ENCODE measurements around the gene MOCS3.
A peak's percentile ranks its signal among the peaks of the same experiment; 100 is the strongest.
"Not testable (repeated sequence)": the region's sequence is repeated elsewhere in the genome, so short reads cannot be mapped to it uniquely, and the experiment has no call there.

Gene MOCS3

GRCh38 chr20:50932691-50933280 lies 25.8 kb upstream of the MOCS3 start:
- DNase-seq: no peak

- DNase-seq: no peak
Observed at GRCh38 chr20:50933589-50933988, 25.0 kb upstream of the MOCS3 start.

GRCh38 chr20:50943069-50943468 lies 15.5 kb upstream of the MOCS3 start:
- no peak for DNase-seq

- DNase-seq: no peak
Observed at GRCh38 chr20:50948132-50948785, 10.4 kb upstream of the MOCS3 start.

GRCh38 chr20:50953196-50953595 lies 5.4 kb upstream of the MOCS3 start:
- DNase-seq: no peak

DNA sequence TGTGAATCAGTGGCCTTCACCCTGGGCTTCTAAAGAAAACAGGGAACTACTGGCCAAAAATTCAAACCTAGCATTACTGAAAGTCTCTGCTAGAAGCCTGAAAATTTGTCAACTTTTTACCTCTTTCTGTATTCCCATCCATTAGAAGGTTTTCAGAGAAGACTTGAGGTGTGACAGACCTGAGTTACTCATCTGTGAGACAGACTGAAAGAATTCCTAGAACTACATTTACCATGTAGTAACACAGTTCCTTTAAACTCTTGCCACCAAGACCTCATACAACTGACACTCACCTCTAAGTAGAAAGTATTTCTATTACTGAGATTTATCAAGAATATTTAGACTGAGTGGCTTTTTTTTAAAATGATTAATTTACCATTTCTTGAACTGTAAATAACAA lies 4.8 kb upstream of the MOCS3 start:
- no peak for DNase-seq

GRCh38 chr20:50957276-50957675 lies 1.3 kb upstream of the MOCS3 start:
- no peak for DNase-seq

GRCh38 chr20:50957798-50958614 lies 612 bp upstream of the MOCS3 start, which contains the start of gene DPM1:
TSS of gene DPM1 (minus strand) at chr20:50958532. CDS start at chr20:50958523, 9 bp downstream.
- peak; percentile 91 for DNase-seq

GRCh38 chr20:50959543-50960126 lies 1.0 kb downstream of the MOCS3 start:
- no peak for DNase-seq

DNA sequence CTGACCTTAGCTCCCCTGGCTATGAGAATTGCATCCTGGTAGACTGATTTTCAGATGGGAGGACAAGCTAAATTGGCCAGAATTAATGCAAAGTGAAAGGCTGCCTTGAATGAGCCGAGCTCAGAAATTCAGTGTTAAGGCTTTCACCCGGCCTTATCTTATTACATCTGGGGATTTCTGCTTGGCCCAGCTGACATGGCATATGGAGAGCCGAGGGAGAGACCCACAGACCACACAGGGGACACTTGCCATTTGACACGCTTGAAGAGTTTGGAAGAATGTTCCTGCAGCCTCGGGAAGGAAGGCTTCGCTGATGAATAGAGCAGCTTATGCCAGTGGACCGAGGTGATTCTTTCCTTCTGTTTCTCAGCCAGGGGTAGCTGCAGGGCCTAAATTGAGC lies 9.0 kb downstream of the MOCS3 start:
- no peak for DNase-seq

DNA sequence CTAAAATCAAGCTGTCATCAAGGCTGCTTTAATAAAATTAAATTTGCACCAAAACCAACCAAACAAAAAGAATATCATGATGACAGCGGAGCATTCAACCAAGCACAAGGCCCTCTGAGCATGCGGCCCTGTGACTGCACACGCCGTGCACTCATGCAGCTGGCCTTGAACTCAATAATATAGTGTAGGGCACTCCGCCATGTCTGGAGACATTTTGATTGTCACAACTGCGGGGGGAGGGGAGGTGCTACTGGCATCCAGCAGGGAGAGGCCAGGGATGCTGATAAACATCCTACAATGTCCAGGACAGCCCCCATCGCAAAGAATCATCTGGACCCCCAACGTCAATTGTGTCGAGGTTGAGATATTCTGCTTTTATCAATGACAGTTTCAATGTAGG lies 9.7 kb downstream of the MOCS3 start:
- DNase-seq: no peak

GRCh38 chr20:50969435-50969834 lies 10.8 kb downstream of the MOCS3 start:
- no peak for DNase-seq

- no peak for DNase-seq
Observed at GRCh38 chr20:50969912-50970311, 11.3 kb downstream of the MOCS3 start.

DNA sequence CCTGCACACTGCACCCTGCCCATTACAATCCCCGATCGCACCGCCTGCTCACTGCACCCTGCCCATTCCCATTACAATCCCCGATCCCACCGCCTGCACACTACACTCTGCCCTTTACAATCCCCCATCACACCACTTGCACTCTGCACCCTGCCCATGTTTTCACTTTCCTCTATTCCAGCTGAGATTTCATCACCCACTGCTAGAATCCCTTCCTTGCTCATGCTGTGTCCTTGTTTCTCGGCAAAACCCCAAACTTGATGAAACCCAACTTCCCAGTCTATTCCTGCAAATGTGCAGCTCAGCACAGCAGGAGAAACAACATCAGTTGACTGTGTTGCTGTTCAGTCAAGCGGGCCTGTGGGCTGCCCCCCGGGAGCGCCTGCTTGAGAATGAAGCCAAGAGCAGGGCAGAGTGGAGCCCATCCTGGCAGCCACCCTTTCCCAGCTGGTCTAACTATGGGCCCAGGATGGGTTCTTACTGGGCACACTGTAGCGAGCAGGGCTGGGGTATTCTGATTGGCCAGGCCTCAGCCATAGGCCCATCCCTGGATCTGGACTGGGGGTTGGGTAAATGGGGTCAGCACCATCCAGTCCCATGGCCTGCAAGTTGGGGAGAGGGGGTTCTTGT lies 17.2 kb downstream of the MOCS3 start:
- DNase-seq: no peak

DNA sequence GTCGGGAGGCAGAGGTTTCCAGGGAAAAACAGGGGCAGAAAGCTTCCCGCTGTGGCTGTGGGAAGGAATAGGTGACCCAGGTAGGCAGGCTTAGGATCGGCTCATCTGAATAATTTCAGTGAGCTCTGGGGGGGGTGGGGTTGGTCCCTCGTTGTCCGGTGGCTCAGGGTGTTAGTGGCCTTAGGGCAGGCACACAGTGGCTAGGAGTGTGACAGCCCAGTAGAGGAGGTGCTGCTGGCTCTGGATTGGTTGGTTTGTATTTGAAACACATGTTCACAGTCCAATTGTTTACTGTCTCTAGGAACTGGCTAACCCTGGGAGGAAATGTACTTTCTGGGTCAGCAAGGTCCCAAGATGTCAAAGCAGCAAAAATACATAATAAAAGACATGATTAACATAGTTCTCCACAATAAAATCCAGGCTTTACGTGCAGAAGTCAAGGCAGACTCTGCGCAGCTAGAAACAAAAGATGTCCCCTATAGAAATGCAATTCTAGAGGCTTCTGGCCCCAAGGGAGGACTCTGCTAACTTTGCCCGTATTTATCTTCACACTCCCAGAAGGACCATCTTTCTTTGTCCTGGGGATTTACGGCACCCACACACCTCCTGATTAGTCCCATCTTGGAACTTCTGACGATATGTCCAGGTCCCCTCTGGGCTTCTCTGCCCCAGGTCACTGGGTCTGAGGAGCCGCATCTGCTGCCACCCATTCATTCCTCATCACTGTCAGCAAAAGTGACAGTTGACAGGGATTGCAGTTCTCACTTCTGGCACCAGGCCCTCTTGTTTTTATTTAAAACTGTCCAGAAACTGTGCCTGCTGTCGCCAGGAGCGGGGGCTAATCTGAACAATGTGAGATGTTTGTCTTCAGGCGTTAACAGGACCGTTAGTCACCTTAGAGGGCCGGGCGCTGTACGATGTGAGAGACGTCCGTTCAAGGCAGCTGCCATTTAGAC lies 18.7 kb downstream of the MOCS3 start:
- DNase-seq: no peak

GRCh38 chr20:50978533-50978932 lies 19.9 kb downstream of the MOCS3 start:
- not testable (repeated sequence) for DNase-seq

DNA sequence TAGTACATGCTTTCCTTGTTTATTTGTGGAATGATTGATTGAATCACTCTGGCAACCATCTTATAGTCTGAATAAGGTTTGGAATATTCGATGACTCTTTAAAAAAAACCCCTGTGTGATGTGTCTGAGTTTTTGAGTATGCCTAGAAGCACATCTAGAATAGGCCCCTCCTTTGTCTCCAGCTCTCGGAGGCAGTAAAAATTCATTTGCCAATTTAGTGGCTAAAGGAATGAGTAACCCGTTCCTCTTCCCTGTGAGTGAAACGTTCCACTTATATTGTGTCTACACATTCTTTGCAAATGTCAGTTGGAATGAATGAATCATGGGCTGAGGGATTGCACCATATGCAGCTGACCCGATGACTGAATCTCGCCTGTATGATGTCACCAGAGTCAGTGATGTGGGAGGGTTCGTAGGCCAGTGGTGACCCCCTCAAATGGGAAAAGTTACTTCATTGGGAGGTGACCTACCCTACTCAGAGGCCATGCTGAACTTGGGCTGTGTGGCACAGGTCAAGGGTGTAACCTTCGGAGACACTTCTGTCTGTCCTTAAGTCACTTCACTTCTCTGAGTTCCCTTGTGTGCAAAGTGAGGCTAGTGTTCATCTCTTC lies 21.6 kb downstream of the MOCS3 start:
- DNase-seq: peak; percentile 61

DNA sequence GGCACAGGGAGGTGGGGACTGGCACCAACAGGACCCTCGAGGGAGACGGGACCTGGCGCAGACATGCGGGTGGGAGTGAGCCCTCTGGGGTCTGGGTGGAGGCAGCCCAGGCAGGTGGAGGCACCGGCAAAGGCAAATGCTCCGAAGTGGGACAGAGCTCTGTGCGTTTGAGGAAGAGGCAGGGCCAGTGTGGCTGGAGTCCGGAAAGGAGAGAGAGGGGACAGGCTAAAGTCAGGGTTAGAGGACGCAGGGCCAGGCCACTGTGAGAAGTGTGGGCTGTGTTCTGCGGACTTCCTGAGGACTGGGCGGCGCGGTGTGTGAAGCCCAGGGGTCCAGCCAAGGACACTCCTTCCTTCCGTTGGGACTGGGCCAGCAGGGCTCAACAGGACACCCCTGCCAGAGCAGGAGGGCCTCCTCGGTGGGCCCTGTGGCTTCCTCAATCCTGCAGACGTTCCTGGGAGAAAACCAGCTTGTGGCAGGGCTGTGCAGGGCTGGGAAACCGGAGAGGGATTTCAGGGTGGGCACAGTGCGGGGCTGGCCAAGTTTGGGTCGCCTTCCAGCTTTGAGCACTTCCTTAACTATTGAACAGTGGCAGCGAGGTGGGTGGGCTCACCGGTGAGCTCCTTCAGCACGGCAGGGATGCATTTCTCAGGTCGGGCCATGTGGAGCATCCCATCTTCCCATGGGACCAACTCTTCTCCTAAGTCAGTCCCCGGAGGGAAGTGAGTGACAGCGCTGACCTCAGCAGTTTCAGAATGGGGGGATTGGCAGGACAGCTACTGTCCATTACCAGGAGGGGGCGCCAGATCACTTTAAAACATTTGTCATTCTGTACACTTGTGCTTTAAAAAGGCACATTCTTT lies 22.5 kb downstream of the MOCS3 start:
- DNase-seq: no peak

GRCh38 chr20:50981714-50982048 lies 23.1 kb downstream of the MOCS3 start:
- DNase-seq: no peak

DNA sequence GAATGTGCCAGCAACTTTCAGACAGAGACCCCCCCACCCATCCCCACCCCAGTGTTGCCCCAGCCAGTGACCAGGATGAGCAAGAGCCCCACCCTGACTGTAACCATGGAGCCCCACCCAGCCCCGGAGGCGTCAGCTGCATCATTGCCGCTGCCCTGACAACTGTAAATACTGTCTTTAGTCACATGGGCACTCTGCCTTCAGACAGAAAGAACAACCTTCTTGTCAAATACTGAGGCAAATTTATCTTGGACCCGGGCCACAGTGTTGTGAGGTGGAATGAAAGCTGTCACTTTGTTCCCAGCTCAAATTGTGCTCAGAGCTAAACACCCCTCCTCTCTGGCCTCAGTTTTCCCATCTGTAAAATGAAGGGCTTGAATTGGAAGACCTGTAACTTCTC lies 23.7 kb downstream of the MOCS3 start:
- peak; percentile 31 for DNase-seq

DNA sequence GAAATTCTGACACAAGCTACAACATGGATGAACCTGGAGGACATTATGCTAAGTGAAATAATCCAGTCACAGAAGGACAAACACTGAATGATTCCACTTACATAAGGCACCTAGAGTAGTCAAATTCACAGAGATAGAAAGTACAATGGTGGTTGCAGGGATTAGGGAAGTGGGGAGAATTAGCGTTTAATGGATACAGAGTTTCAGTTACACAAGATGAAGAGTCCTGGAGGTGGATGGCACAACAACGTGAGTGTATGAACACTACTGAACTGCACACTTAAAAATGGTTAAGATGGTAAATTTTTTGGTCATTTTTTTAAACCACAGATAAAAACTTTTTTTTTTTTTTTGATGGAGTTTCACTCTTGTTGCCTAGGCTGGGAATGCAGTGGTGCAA lies 24.7 kb downstream of the MOCS3 start:
- no peak for DNase-seq

Data from GOT3 (cell line).